Right atrium auricular region (tissue), 2 donors: ENCODE measurements around the gene LYZL1. TPM values are rescaled to one million over a fixed set of nuclear protein-coding genes. Genes with fewer than 3 reads are reported as not detected.
"Not testable (repeated sequence)": the region's sequence is repeated elsewhere in the genome, so short reads cannot be mapped to it uniquely, and the experiment has no call there.

ENCODE experiments used
- DNase-seq: peaks from one replicate; pipeline ENCODE4 v3.0.0-alpha.2; 2019; ENCODE audit warnings: low spot score
- H3K27ac ChIP-seq, 2 donors: fragments of 200-600 bp; sonication (generic); 1 replicate in 1 of 2; 2 replicates in 1 of 2; pipeline ENCODE4 v1.5.1; 2016 to 2019
- H3K27me3 ChIP-seq, 2 donors: fragments of 200-600 bp; sonication (generic); one replicate each; pipeline versions ENCODE4 v1.5.1 to v1.6.0; 2017 to 2019
- H3K36me3 ChIP-seq: fragments of 200-600 bp; sonication (generic); one replicate; pipeline ENCODE4 v1.5.1; 2016
- H3K4me1 ChIP-seq, 2 donors: fragments of 200-600 bp; sonication (generic); one replicate each; pipeline versions ENCODE4 v1.5.1 to v1.6.0; 2017 to 2019
- H3K4me3 ChIP-seq, 2 donors: fragments of 200-600 bp; sonication (generic); 1 replicate in 1 of 2; 2 replicates in 1 of 2; pipeline ENCODE4 v1.5.1; 2017 to 2019; ENCODE audit warnings: mild to moderate bottlenecking in 1 of 2, moderate library complexity in 1 of 2
- H3K9me3 ChIP-seq, 2 donors: fragments of 200-600 bp; sonication (generic); one replicate each; pipeline ENCODE4 v1.5.1; 2019
- total RNA-seq, 2 donors: library from RNA; depleted of rRNA; stranded (reverse); fragments of >200 nt; gene quantifications; one replicate each; pipeline ENCODE4 v1.1.0, GENCODE V29; 2016
- TF ChIP-seq, protein P1 (sequence below), 2 donors: fragments of 200-600 bp; sonication (generic); IDR thresholded peaks; one replicate each; pipeline ENCODE4 v1.5.1; 2019; ENCODE audit warnings: antibody characterized with exemption in 2 of 2

The LYZL1 gene
- total RNA-seq, 2 donors from 2014 or later = not detected

DNA sequence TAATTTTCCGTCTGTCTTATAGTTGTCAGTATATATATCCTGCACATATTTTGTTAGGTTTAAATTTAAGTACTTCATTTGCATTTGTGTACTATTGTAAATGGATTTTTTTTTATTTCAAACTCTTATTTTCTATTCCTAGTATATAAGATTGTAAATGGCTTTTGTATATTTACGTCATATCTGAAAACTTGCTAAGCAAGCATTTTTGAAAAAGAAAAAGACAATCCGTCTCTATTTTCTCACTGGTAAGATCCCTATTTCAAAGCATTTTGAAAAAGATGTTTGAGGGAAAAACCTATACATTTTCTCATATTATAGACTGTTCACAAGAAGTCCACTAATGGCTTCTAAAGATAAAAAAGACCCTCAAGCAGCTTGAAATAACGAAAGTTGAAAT lies 1.2 kb upstream of the LYZL1 start:
- no peaks in the 10 kb centered on the region for H3K9me3 ChIP-seq
- no peaks in the 10 kb centered on the region for H3K36me3 ChIP-seq
- no peak overlapping the region for H3K27ac ChIP-seq
- H3K27me3 ChIP-seq = no peaks in the 10 kb centered on the region
- no peaks in the 10 kb centered on the region for H3K4me1 ChIP-seq
- DNase-seq = no peak
- H3K4me3 ChIP-seq = no peak overlapping the region
- TF ChIP-seq, protein P1, sequence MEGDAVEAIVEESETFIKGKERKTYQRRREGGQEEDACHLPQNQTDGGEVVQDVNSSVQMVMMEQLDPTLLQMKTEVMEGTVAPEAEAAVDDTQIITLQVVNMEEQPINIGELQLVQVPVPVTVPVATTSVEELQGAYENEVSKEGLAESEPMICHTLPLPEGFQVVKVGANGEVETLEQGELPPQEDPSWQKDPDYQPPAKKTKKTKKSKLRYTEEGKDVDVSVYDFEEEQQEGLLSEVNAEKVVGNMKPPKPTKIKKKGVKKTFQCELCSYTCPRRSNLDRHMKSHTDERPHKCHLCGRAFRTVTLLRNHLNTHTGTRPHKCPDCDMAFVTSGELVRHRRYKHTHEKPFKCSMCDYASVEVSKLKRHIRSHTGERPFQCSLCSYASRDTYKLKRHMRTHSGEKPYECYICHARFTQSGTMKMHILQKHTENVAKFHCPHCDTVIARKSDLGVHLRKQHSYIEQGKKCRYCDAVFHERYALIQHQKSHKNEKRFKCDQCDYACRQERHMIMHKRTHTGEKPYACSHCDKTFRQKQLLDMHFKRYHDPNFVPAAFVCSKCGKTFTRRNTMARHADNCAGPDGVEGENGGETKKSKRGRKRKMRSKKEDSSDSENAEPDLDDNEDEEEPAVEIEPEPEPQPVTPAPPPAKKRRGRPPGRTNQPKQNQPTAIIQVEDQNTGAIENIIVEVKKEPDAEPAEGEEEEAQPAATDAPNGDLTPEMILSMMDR (IDR thresholded peaks at IDR 0.05) = no peak

DNA sequence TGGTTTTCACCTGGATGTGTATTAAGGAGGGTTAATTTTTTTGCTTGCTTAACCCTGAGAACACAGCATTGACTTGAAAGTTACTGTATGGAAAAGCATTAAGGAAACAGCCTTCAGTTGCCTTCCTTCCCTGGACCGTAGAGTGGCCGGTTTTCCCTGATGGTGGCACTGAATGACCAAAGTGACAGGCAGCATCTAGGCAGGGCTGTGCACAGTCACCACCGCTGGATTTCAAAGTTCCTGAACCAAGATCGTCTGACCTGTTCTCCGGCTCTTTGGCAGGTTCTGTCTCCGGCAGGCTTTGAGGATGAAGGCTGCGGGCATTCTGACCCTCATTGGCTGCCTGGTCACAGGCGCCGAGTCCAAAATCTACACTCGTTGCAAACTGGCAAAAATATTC lies 2.7 kb downstream of the LYZL1 start:
- not testable (repeated sequence) for H3K4me1 ChIP-seq, H3K36me3 ChIP-seq, DNase-seq, H3K27me3 ChIP-seq, H3K27ac ChIP-seq, H3K4me3 ChIP-seq
- H3K9me3 ChIP-seq = peaks cover 0 to 12% of the 10 kb centered on the region in 2 donors

DNA sequence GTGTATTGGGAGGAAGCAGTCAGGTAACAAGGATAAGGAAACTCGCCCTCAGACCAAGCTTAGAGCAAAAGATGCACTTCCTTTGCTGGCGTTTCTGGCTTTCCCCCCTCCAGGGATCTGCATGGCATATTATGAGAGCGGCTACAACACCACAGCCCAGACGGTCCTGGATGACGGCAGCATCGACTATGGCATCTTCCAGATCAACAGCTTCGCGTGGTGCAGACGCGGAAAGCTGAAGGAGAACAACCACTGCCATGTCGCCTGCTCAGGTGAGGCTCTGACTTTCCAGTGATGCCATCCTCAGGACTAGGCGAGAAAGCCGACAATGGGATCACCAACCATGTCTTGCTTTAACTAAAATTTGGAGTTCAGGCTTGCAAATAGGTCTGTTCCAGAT lies 3.5 kb downstream of the LYZL1 start:
- H3K27ac ChIP-seq, H3K27me3 ChIP-seq, DNase-seq, H3K36me3 ChIP-seq, H3K4me3 ChIP-seq, H3K4me1 ChIP-seq: not testable (repeated sequence)
- peaks cover 0 to 20% of the 10 kb centered on the region in 2 donors for H3K9me3 ChIP-seq

DNA sequence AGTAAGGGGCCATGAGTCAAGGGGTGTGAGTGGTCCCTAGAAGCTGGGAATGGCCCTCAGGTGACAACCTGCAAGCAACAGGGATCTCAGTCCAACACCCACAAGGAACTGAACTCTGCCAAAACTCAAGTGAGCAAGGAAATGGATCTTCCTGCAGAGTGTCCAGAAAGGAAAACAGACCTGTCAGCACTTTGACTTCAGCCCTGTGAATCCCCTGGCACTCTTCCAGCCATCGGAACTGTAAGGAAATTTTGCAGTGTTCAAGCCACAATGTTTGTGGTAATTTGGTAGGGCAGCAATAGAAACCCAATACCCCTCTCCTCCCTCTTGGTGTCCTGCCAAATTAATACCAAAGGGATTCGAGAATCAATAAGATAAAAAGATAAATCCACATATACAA lies 6.9 kb downstream of the LYZL1 start:
- no peak for DNase-seq
- H3K27ac ChIP-seq = no peak overlapping the region
- TF ChIP-seq, protein P1 (IDR thresholded peaks at IDR 0.05) = no peak
- H3K4me3 ChIP-seq = no peak overlapping the region
- H3K36me3 ChIP-seq = no peaks in the 10 kb centered on the region
- H3K27me3 ChIP-seq = no peaks in the 10 kb centered on the region
- H3K9me3 ChIP-seq = peaks cover 0 to 43% of the 10 kb centered on the region in 2 donors
- no peaks in the 10 kb centered on the region for H3K4me1 ChIP-seq

DNA sequence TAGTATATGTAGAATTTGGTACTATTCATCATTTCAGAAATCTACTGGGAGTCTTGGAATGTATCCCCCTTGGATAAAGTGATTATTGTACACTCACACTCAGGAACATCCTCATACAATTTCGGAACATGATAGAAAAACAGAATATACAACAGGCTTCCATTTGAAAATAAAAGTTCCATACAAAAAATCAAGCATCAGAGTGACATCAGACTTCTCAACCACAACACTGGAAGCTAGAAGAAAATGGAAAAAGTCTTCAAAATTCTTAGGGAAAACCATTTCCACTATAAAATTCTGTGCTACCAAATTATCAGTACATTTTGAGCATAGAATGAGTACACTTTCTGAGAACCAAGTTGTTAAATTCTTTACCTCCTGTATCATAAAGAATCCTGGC lies 8.8 kb downstream of the LYZL1 start:
- peaks cover 0 to 53% of the 10 kb centered on the region in 2 donors for H3K9me3 ChIP-seq

DNA sequence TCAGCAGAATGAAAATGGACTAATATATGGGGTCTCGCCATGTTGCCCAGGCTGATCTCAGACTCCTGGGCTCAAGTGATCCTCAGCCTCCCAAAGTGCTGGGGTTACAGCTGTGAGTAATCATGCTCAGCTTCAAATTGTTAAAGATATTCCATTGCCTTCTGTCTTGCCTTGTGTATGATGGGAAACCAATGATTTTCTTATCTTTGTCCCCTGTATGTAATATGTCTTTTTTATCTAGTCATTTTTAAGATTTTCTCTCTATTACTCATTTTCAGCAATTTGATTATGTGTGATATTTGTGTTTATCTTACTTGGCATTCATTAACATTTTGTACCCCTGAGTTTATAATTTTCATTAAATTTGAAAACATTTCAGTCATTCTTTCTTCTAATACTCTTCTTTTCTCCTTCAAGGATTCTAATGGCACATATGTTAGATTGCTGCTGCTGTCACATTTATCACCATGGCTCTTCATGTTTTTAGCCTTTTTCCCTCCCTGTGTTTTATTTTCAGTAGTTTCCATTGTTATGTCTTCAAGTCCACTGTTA lies 12.6 kb downstream of the LYZL1 start:
- Histone ChIP-seq H3K4me1 (peaks cover 0 to 10% of the 10 kb centered on the region in 2 donors), H3K36me3 (no peaks in the 10 kb centered on the region), H3K27me3 (no peaks in the 10 kb centered on the region), H3K27ac (no peak overlapping the region), H3K4me3 (no peak overlapping the region), H3K9me3 (peaks cover 0 to 42% of the 10 kb centered on the region in 2 donors)
- TF ChIP-seq, protein P1 (IDR thresholded peaks at IDR 0.05) = no peak
- DNase-seq = no peak

More for the DNA sequence above, 8.8 kb downstream of the LYZL1 start:
- Histone ChIP-seq H3K4me3 (no peak overlapping the region), H3K27ac (no peak overlapping the region), H3K36me3 (no peaks in the 10 kb centered on the region), H3K27me3 (no peaks in the 10 kb centered on the region), H3K4me1 (no peaks in the 10 kb centered on the region)
- DNase-seq = no peak
- TF ChIP-seq, protein P1 (IDR thresholded peaks at IDR 0.05) = no peak

DNA sequence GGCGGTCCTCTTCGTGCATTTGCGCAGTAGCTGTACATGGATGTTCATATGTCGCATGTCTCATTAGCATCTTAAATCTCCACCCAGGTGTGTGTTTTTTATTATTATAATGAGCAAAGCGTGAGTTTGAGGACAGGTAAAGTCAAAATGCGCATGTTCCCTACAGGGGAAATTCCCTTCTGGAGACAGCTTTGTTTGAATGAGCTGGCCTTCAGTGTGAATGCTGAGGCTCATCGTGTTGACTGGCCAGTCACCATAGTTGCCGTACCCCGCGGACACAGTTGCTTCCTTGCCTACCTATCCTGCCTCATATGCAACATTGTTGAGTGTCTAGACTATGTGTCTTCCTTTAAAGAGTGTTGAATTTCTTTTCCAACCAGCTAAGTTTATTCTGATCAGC lies 13.6 kb downstream of the LYZL1 start:
- TF ChIP-seq, protein P1 (IDR thresholded peaks at IDR 0.05) = no peak
- Histone ChIP-seq H3K27ac (no peak overlapping the region), H3K9me3 (peaks cover 0 to 31% of the 10 kb centered on the region in 2 donors), H3K4me1 (peaks cover 0 to 10% of the 10 kb centered on the region in 2 donors), H3K27me3 (no peaks in the 10 kb centered on the region), H3K4me3 (no peak overlapping the region), H3K36me3 (no peaks in the 10 kb centered on the region)
- DNase-seq = no peak
